Bronchial epithelial cell (primary cell): ENCODE results near the gene BACE1-AS. TPM values are rescaled to one million over a fixed set of nuclear protein-coding genes. Genes with fewer than 3 reads are reported as not detected.
"Not testable (repeated sequence)": the region's sequence is repeated elsewhere in the genome, so short reads cannot be mapped to it uniquely, and the experiment has no call there.

ENCODE experiments used
- DNase-seq: peaks from one replicate; pipeline ENCODE4 v3.0.0-alpha.2; 2010; ENCODE audit warnings: low read depth
- FAIRE-seq: peaks from 2 replicates; lab custom pipeline; 2011; peaks lifted over from hg19 to GRCh38; lab: Jason Lieb, UNC
- H3K27me3 ChIP-seq: 2 replicates; pipeline ENCODE4 v1.5.1; 2011; ENCODE audit warnings: low read length; ENCODE audit not compliant: control insufficient read depth, insufficient read depth
- H3K36me3 ChIP-seq: 2 replicates; pipeline ENCODE4 v1.5.1; 2011; ENCODE audit warnings: low read length; ENCODE audit not compliant: control insufficient read depth, insufficient read depth
- H3K4me3 ChIP-seq: 2 replicates; pipeline ENCODE4 v1.5.1; 2011; ENCODE audit warnings: mild to moderate bottlenecking, low read depth, low read length, control low read depth
- CTCF ChIP-seq: IDR thresholded peaks from 2 replicates; pipeline ENCODE4 v1.5.1; 2011; ENCODE audit warnings: mild to moderate bottlenecking, moderate library complexity, low read length, control low read depth, inconsistent platforms; ENCODE audit not compliant: insufficient read depth, severe bottlenecking
- total RNA-seq: library from RNA; depleted of rRNA; stranded (reverse); fragments of >200 nt; gene quantifications from 2 replicates; pipeline ENCODE4 v1.2.1, GENCODE V29; 2014

BACE1-AS gene
- total RNA-seq, 1 donor from 2014 or later = 1.1 TPM

- TF ChIP-seq CTCF = no peak
- Histone ChIP-seq H3K36me3 (no peaks in the 10 kb centered on the region), H3K4me3 (no peak overlapping the region), H3K27me3 (no peaks in the 10 kb centered on the region)
- DNase-seq = no peak
- FAIRE-seq = no peak
Measured at GRCh38 chr11:117319214-117319840, 28.2 kb downstream of the BACE1-AS start.

GRCh38 chr11:117327255-117327566 lies 36.1 kb downstream of the BACE1-AS start:
- not testable (repeated sequence) for H3K36me3 ChIP-seq, DNase-seq, FAIRE-seq, H3K27me3 ChIP-seq
- peak overlapping the region; percentile 78 for H3K4me3 ChIP-seq

GRCh38 chr11:117327567-117328374 lies 36.6 kb downstream of the BACE1-AS start, which contains the start of gene CEP164:
CEP164 (plus strand) TSS chr11:117327854; CDS start chr11:117338587, 10,733 bp downstream.
- H3K4me3 ChIP-seq = peak within 1 kb of the TSS; percentile 78
- H3K36me3 ChIP-seq = peaks cover 1% of the 10 kb centered on the region
- DNase-seq = peak; percentile 92
- FAIRE-seq = peak; percentile 86
- no peak for TF ChIP-seq CTCF
- no peaks in the 10 kb centered on the region for H3K27me3 ChIP-seq

GRCh38 chr11:117328375-117329010 lies 37.3 kb downstream of the BACE1-AS start:
- H3K27me3 ChIP-seq = no peaks in the 10 kb centered on the region
- peaks cover 1% of the 10 kb centered on the region for H3K36me3 ChIP-seq
- no peak for TF ChIP-seq CTCF
- peak overlapping the region; percentile 78 for H3K4me3 ChIP-seq
- DNase-seq (peak; percentile 60), FAIRE-seq (no peak)

GRCh38 chr11:117332843-117333242 lies 41.7 kb downstream of the BACE1-AS start:
- no peak for FAIRE-seq
- TF ChIP-seq CTCF = no peak

GRCh38 chr11:117333917-117334316 lies 42.8 kb downstream of the BACE1-AS start:
- TF ChIP-seq CTCF = no peak
- no peak for DNase-seq
- Histone ChIP-seq H3K27me3 (no peaks in the 10 kb centered on the region), H3K4me3 (no peak overlapping the region), H3K36me3 (peaks cover 6% of the 10 kb centered on the region)
- FAIRE-seq = no peak

More at GRCh38 chr11:117332843-117333242, 41.7 kb downstream of the BACE1-AS start:
- no peak overlapping the region for H3K4me3 ChIP-seq
- H3K27me3 ChIP-seq = no peaks in the 10 kb centered on the region
- DNase-seq = no peak
- peaks cover 6% of the 10 kb centered on the region for H3K36me3 ChIP-seq
